CD14-positive monocyte (primary cell): ENCODE results near the gene VWA5B1. TPM values are rescaled to one million over a fixed set of nuclear protein-coding genes. Genes with fewer than 3 reads are reported as not detected.

ENCODE experiments used
- DNase-seq, 3 donors: peaks; one replicate each; pipeline ENCODE4 v3.0.0-alpha.2; 2011 to 2022
- H2AFZ ChIP-seq: 2 replicates; pipeline ENCODE4 v1.6.0; 2012; ENCODE audit warnings: mild to moderate bottlenecking, low read depth, low read length, inconsistent platforms; ENCODE audit not compliant: insufficient read depth, poor library complexity, severe bottlenecking
- H3K27ac ChIP-seq, 2 donors: 1 replicate in 1 of 2; 2 replicates in 1 of 2; pipeline ENCODE4 v1.5.1; 2012 to 2013; ENCODE audit warnings: low read length in 2 of 2, control low read depth in 1 of 2, inconsistent platforms in 1 of 2, low read depth in 1 of 2, mild to moderate bottlenecking in 1 of 2
- H3K27me3 ChIP-seq, 2 donors: one replicate each; pipeline versions ENCODE4 v1.6.0 to v1.6.1; 2011 to 2013; ENCODE audit warnings: low read length in 2 of 2; ENCODE audit not compliant: control insufficient read depth in 2 of 2, insufficient read depth in 2 of 2
- H3K36me3 ChIP-seq, 2 donors: replicated peaks in 1 of 2; 1 replicate in 1 of 2; 2 replicates in 1 of 2; pipeline versions ENCODE4 v1.5.1 to v1.6.1; 2012 to 2013; ENCODE audit warnings: low read length in 2 of 2, control low read depth in 1 of 2, inconsistent platforms in 1 of 2, mild to moderate bottlenecking in 1 of 2; ENCODE audit not compliant: insufficient read depth in 2 of 2, control insufficient read depth in 1 of 2
- H3K4me1 ChIP-seq, 2 donors: 1 replicate in 1 of 2; 2 replicates in 1 of 2; pipeline versions ENCODE4 v1.5.1 to v1.6.1; 2012 to 2013; ENCODE audit warnings: low read length in 2 of 2, control low read depth in 1 of 2, inconsistent platforms in 1 of 2, mild to moderate bottlenecking in 1 of 2, moderate library complexity in 1 of 2; ENCODE audit not compliant: insufficient read depth in 2 of 2, control insufficient read depth in 1 of 2
- H3K4me2 ChIP-seq: replicated peaks from 2 replicates; pipeline ENCODE3; 2012; ENCODE audit warnings: low read length, moderate library complexity, mild to moderate bottlenecking; ENCODE audit not compliant: poor library complexity, severe bottlenecking; ENCODE audit errors: extremely low read depth
- H3K4me3 ChIP-seq, 3 experiments: fragments of 200-600 bp in 1 of 3; sonication (generic) in 1 of 3; replicated peaks in 1 of 3; 1 replicate in 2 of 3; 2 replicates in 1 of 3; pipeline ENCODE4 v1.5.1; 2011 to 2013; ENCODE audit warnings: low read length in 3 of 3, mild to moderate bottlenecking in 3 of 3, control low read depth in 2 of 3, low read depth in 2 of 3, inconsistent platforms in 1 of 3, moderate library complexity in 1 of 3
- H3K79me2 ChIP-seq: 2 replicates; pipeline ENCODE4 v1.6.0; 2012; ENCODE audit warnings: mild to moderate bottlenecking, control low read depth, inconsistent platforms, low read length, moderate library complexity; ENCODE audit not compliant: insufficient read depth
- H3K9ac ChIP-seq: 2 replicates; pipeline ENCODE4 v1.6.0; 2017; ENCODE audit warnings: low read length, mild to moderate bottlenecking; ENCODE audit not compliant: insufficient read depth, poor library complexity, severe bottlenecking
- H3K9me3 ChIP-seq, 2 donors: replicated peaks in 1 of 2; 1 replicate in 1 of 2; 2 replicates in 1 of 2; pipeline versions ENCODE4 v1.5.1 to v1.6.1; 2012 to 2013; ENCODE audit warnings: low read length in 2 of 2, control low read depth in 1 of 2; ENCODE audit not compliant: control insufficient read depth in 1 of 2, insufficient read depth in 1 of 2
- H4K20me1 ChIP-seq: 2 replicates; pipeline ENCODE4 v1.6.0; 2012; ENCODE audit warnings: mild to moderate bottlenecking, low read length, control low read depth, moderate library complexity; ENCODE audit not compliant: insufficient read depth
- H3K27ac Mint-ChIP-seq, 7 donors: one replicate each; pipeline ENCODE4 v1.8.0; 2020; ENCODE audit warnings: mild to moderate bottlenecking in 7 of 7, mixed read lengths in 7 of 7, moderate library complexity in 6 of 7, inconsistent platforms in 2 of 7
- H3K27me3 Mint-ChIP-seq, 3 donors: one replicate each; pipeline ENCODE4 v1.8.0; 2021 to 2022; ENCODE audit warnings: low read depth in 3 of 3, mild to moderate bottlenecking in 3 of 3, mixed read lengths in 3 of 3, moderate library complexity in 3 of 3, inconsistent platforms in 1 of 3
- H3K36me3 Mint-ChIP-seq, 2 donors: one replicate each; pipeline ENCODE4 v1.8.0; 2020; ENCODE audit warnings: mixed read lengths in 2 of 2, inconsistent platforms in 1 of 2, mild to moderate bottlenecking in 1 of 2
- H3K4me1 Mint-ChIP-seq: one replicate; pipeline ENCODE4 v1.8.0; 2020; ENCODE audit warnings: mild to moderate bottlenecking, mixed read lengths
- H3K4me3 Mint-ChIP-seq, 2 donors: one replicate each; pipeline ENCODE4 v1.8.0; 2020; ENCODE audit warnings: mild to moderate bottlenecking in 2 of 2, mixed read lengths in 2 of 2, moderate library complexity in 1 of 2
- H3K9me3 Mint-ChIP-seq, 7 donors: one replicate each; pipeline ENCODE4 v1.8.0; 2020 to 2022; ENCODE audit warnings: mixed read lengths in 7 of 7, mild to moderate bottlenecking in 6 of 7, moderate library complexity in 6 of 7, inconsistent platforms in 2 of 7
- WGBS: methylation state at CpG from one replicate; pipeline ENCODE4 v1.1.5; 2013; ENCODE audit warnings: missing lambda C conversion rate; ENCODE audit not compliant: insufficient coverage; 5-methylcytosine and 5-hydroxymethylcytosine counted together
- intact Hi-C, 2 donors: fragments of 100-400 bp; cut with micrococcal nuclease; formaldehyde crosslinking; loops; one replicate each; pipeline versions ENCODE4 v1.15.0 to v1.15.1; 2023
- polyA plus RNA-seq, 3 donors: library from polyadenylated mRNA; depleted of rRNA in 1 of 3; unstranded in 2 of 3; stranded (reverse) in 1 of 3; fragments of 300-500 nt in 2 of 3; fragments of >200 nt in 1 of 3; fragmentation: Illumina TruSeq in 2 of 3; gene quantifications; 1 replicate in 2 of 3; 2 replicates in 1 of 3; pipeline ENCODE4 v1.2.3, GENCODE V29; 2012 to 2021
- TF ChIP-seq, protein P1 (sequence below): fragments of 200-600 bp; IDR thresholded peaks from one replicate; pipeline ENCODE4 v1.8.0; 2022; ENCODE audit warnings: antibody characterized with exemption, mild to moderate bottlenecking

VWA5B1 gene
- polyA plus RNA-seq, 3 donors: not detected

DNA sequence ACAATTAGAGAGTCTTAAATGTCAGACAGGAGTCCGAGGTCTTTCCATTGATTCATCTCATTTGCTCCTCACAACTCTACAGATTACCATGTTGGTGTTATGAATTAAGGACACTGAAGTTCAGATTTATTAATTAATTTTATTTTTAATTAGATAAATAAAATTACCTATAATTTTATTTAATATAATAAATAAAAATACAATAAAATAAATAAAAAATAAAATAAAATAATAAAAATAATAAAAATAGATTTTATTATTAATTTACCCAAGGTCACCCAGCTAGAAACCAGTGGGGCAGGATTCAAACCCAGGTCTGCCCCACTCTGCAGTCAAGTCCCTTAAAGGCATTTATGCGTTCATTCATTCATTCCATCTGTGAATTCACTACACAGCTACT, 72.2 kb downstream of the VWA5B1 start:
- peaks cover 15 to 50% of the 10 kb centered on the region in 2 donors for H3K27me3 ChIP-seq
- no peak overlapping the region for H3K9ac ChIP-seq
- no peaks in the 10 kb centered on the region for H4K20me1 ChIP-seq
- no peak overlapping the region for H3K4me3 Mint-ChIP-seq
- no peak overlapping the region for H3K4me3 ChIP-seq
- no peak overlapping the region for H3K4me2 ChIP-seq
- intact Hi-C loops: loop anchor here in 1 of 2 donors (5.0 kb wide), 1 partner anchor 129 kb away; no protein-coding TSS in a partner anchor
- H3K27ac ChIP-seq: no peak overlapping the region
- DNase-seq: no peak
- WGBS: no CpG with 5 or more reads among the region's 2 CpGs
- TF ChIP-seq, protein P1, sequence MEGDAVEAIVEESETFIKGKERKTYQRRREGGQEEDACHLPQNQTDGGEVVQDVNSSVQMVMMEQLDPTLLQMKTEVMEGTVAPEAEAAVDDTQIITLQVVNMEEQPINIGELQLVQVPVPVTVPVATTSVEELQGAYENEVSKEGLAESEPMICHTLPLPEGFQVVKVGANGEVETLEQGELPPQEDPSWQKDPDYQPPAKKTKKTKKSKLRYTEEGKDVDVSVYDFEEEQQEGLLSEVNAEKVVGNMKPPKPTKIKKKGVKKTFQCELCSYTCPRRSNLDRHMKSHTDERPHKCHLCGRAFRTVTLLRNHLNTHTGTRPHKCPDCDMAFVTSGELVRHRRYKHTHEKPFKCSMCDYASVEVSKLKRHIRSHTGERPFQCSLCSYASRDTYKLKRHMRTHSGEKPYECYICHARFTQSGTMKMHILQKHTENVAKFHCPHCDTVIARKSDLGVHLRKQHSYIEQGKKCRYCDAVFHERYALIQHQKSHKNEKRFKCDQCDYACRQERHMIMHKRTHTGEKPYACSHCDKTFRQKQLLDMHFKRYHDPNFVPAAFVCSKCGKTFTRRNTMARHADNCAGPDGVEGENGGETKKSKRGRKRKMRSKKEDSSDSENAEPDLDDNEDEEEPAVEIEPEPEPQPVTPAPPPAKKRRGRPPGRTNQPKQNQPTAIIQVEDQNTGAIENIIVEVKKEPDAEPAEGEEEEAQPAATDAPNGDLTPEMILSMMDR: no peak
- H3K27ac Mint-ChIP-seq: no peak overlapping the region
- H3K36me3 Mint-ChIP-seq: no peaks in the 10 kb centered on the region
- no peaks in the 10 kb centered on the region for H3K79me2 ChIP-seq
- H3K36me3 ChIP-seq: no peaks in the 10 kb centered on the region
- peaks cover 0 to 10% of the 10 kb centered on the region in 2 donors for H3K9me3 ChIP-seq
- H3K4me1 ChIP-seq: no peaks in the 10 kb centered on the region
- no peaks in the 10 kb centered on the region for H3K4me1 Mint-ChIP-seq
- no peak overlapping the region for H2AFZ ChIP-seq
- H3K27me3 Mint-ChIP-seq: peaks cover 51 to 64% (median 53%) of the 10 kb centered on the region in 3 donors
- peaks cover 0 to 20% (median 4%) of the 10 kb centered on the region in 7 donors for H3K9me3 Mint-ChIP-seq

DNA sequence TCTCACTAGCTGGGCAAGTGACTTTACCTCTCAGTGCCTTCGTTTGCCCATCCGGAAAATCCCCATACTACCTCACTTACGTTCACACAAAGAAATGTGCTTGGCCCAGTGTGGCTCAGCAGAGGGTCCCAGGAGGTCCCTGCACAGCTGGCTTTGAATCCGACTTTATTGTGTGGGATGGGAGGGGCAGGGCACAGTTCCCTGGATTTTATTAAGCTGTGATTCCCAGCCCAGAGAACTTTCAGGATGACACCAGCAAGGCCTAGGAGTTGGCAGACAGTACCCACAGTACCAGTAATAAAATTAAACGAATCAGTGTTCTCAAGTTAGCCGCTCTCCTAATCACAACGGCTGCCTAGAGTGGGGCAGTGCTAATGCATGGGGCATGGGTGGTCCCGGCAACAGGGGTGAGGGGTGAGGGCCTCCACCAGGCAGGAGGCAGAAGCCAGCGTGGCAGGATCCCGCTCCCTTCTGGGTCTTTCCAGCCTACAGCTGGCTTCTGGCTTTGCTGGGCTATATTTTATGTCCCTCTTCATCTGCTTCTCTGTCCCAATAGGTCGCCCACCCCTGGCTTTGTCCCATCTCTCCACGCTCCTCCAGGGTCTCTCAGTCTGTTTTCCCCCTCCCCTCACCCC, 74.9 kb downstream of the VWA5B1 start:
- Mint-ChIP-seq H3K27ac (no peak overlapping the region), H3K9me3 (peaks cover 0 to 22% (median 6%) of the 10 kb centered on the region in 7 donors), H3K4me1 (no peaks in the 10 kb centered on the region), H3K27me3 (peaks cover 50 to 70% (median 67%) of the 10 kb centered on the region in 3 donors), H3K36me3 (no peaks in the 10 kb centered on the region), H3K4me3 (peak overlapping the region in 1 of 2 donors; percentile 62)
- no peaks in the 10 kb centered on the region for H3K4me1 ChIP-seq
- H3K27me3 ChIP-seq: peaks cover 15 to 60% of the 10 kb centered on the region in 2 donors
- H3K9me3 ChIP-seq: peaks cover 0 to 10% of the 10 kb centered on the region in 2 donors
- intact Hi-C loops: no loop called here
- no peak overlapping the region for H3K9ac ChIP-seq
- no peak for DNase-seq
- H3K27ac ChIP-seq: no peak overlapping the region
- no peak overlapping the region for H2AFZ ChIP-seq
- TF ChIP-seq, protein P1: no peak
- no peaks in the 10 kb centered on the region for H3K79me2 ChIP-seq
- no peaks in the 10 kb centered on the region for H4K20me1 ChIP-seq
- WGBS: 37% methylated on average over 5 of the region's 12 CpGs
- no peaks in the 10 kb centered on the region for H3K36me3 ChIP-seq
- H3K4me3 ChIP-seq: no peak overlapping the region
- H3K4me2 ChIP-seq: no peak overlapping the region
